Measurements from ENCODE around the gene NFE2L3.

NFE2L3 gene

DNA sequence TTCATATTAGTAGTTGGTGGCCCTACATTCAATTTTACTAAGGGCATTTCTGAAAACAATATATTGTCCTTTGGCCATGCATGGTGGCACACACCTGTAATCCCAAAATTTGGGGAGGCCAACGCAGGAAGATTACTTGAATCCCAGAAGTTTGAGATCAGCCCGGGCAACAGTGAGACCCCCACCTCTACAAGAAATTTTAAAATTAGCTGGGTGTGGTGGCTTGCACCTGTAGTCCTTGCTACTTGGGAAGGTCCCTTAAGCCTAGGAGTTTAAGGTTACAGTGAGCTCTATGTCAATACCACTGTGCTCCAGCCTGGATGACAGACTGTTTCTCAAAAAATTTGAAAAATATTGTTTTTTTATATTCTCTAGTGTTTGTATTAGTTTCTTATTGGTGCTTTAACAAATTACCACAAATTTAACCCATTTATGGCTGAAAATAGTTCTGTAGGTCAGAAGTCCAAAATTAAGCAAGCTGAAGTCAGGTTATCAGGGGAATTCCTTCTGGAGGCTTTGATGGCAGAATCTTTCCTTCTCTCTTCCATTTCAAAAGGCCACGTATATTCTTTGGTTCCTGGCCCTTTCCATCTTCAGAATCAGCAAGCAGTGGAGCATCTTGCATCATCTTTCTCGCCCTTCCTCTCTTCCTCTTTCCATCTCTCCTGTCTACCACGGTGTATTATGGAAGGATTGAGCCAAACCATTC lies 62.0 kb downstream of the NFE2L3 start:
- DNase-seq (ENCODE audit: low read depth, low spot score), result no peak
- no peak overlapping the region for H3K4me3 ChIP-seq (ENCODE audit: low read length)

DNA sequence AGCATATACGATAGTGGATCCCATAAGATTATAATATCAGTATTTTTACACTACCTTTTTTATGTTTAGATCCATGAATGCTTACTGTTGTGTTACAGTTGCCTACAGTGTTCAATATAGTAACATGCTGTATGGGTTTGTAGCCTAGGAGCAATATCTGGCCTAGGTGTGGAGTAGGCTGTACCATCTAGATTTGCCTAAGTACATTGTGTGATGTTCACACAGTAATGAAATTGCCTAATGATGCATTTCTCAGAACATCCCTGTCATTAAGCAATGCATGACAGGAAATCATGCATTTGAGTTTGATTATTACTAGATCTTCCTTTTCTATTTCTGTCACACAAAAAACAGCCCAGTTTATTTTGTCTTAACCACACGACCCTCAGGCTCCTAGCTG lies 64.1 kb downstream of the NFE2L3 start:
- DNase-seq (ENCODE audit: low read depth, low spot score), result no peak
- no peak overlapping the region for H3K4me3 ChIP-seq (ENCODE audit: low read length)

- DNase-seq (ENCODE audit: low read depth, low spot score), result no peak
- H3K4me3 ChIP-seq (ENCODE audit: low read length), result no peak overlapping the region
Observed at GRCh38 chr7:26224359-26224758, 72.4 kb downstream of the NFE2L3 start.

- no peak overlapping the region for H3K4me3 ChIP-seq (ENCODE audit: low read length)
Observed at GRCh38 chr7:26227987-26228386, 76.0 kb downstream of the NFE2L3 start.

DNA sequence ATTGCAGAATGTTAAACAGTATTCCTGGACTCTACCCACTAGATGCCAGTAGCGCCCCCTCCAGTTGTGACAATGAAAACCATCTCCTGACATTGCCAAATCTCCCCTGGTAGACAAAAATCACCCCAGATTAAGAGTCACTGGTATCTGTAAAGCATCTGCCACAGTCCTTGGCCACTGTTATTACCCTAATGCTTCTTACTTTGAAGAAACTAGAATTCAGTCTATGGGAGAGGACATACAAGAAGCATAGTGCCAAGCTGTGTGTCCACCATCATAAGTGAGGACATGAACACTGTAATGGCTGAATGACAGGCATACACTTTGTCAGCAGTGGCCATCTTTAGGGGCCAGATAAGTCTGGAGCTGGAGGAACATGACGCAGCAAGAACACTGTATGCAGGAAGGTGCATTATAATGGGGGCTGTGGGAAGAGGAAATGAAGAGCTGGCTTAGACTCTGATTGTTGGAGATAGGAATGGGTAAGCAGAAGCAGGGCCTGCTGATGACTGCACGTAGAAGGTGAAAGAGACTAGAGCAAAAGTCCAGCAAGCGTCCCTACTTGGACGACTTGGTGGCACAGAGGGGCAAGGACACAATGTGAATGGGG lies 82.0 kb downstream of the NFE2L3 start:
- no peak for DNase-seq (ENCODE audit: low read depth, low spot score)
- H3K4me3 ChIP-seq (ENCODE audit: low read length), result no peak overlapping the region

More at GRCh38 chr7:26227987-26228386, 76.0 kb downstream of the NFE2L3 start:
- DNase-seq (ENCODE audit: low read depth, low spot score), result no peak
